ENCODE results near the gene CD160.
"Not testable (repeated sequence)": the region's sequence is repeated elsewhere in the genome, so short reads cannot be mapped to it uniquely, and the experiment has no call there.

CD160 gene, protein sequence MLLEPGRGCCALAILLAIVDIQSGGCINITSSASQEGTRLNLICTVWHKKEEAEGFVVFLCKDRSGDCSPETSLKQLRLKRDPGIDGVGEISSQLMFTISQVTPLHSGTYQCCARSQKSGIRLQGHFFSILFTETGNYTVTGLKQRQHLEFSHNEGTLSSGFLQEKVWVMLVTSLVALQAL

DNA sequence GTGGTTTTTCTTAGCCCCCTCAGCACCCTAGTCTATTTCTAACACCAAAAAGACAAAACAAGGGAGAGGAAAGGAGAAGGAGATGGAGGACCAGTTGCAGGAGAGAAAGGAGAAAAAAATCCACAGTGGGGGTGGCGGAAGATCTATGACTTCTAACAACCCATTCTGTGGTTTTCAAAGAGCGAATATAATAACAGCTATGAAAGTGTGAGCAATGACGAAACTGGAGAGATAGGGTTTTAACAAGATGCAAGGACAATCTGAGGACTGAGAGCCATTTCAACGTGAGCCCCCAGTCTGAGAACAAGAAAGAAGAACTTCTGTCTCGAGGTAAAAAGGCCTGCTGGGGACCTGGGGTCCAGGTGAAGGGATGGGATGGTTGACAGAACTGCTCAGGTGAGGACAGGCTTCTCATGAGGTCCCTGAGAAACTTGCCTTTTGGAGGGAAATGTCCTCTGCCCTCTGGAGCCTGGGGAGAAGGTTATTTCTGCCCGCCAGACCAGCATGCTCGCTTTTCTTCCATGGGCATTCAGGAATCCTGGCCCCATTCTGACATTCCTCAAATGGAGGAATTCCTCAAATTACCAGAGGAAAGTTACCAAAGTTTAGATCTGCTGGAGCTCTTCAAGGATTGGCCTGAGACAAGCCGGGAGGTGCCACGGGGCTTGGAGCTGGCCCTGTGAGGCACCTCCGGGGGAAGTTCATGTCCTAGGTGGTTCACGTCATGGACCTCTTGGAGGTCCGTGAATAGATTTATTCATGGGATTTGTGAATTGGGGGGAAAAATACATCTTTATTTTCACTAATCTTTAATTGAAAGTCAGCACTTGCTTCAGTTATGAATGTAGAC is at the start of gene CD160:
CD160 (plus strand) TSS at position 270 of the 850 bp plus-strand sequence. CDS start 8,829 bp downstream, outside the sequence.
- no peak within 1 kb of the TSS for H3K4me3 ChIP-seq (replicated peaks in 1 of 2; ENCODE audit: low read depth in 2 of 2, low read length in 2 of 2)
- DNase-seq (ENCODE audit: low read depth in 2 of 2): no peak
- no peak for TF ChIP-seq CTCF (IDR thresholded peaks at IDR 0.05; ENCODE audit: low read depth, low read length)

GRCh38 chr1:145670995-145671745 is 48.1 kb upstream of the CD160 start:
- not testable (repeated sequence) for DNase-seq (ENCODE audit: low read depth in 2 of 2); H3K4me3 ChIP-seq (replicated peaks in 1 of 2; ENCODE audit: low read depth in 2 of 2, low read length in 2 of 2)

GRCh38 chr1:145673217-145673616 is 46.1 kb upstream of the CD160 start:
- not testable (repeated sequence) for H3K4me3 ChIP-seq (replicated peaks in 1 of 2; ENCODE audit: low read depth in 2 of 2, low read length in 2 of 2); DNase-seq (ENCODE audit: low read depth in 2 of 2)

DNA sequence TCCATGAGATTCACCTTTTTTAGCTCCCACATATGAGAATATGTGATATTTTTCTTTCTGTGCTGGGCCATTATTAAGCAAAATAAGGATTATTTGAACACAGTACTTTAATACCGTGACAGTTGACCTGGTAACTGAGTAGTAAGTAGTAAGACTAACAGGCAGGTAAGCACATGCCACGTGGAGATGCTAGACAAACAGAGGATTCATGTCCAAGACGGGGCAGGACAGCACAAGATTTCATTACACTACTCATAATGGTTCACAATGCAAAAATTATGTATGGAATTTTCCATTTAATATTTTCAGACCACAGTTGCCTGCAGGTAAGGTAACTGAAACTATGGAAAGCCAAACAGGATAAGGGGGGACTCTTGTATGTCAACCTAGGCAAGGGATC is 34.4 kb upstream of the CD160 start:
- not testable (repeated sequence) for DNase-seq (ENCODE audit: low read depth in 2 of 2); H3K4me3 ChIP-seq (replicated peaks in 1 of 2; ENCODE audit: low read depth in 2 of 2, low read length in 2 of 2)

DNA sequence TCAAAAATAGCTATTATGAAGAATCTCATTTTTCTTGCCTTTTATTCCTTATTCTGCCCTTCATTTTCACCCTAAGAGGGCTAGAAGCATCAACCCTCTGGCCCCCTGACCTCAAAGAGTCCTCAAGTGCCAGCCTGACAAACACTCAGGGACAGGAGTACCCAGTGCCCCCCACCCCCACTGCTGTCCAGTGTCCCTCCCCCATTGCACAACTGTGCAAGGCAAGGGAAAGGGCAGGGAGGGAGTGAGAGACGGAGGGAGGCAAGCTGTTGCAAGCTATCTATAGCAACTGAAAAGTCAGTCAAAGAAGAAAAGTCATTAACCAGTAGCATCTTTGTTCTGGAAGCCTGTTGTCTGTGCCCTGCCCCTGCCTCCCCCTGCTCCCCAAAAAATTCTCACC is 33.2 kb upstream of the CD160 start:
- not testable (repeated sequence) for DNase-seq (ENCODE audit: low read depth in 2 of 2)

DNA sequence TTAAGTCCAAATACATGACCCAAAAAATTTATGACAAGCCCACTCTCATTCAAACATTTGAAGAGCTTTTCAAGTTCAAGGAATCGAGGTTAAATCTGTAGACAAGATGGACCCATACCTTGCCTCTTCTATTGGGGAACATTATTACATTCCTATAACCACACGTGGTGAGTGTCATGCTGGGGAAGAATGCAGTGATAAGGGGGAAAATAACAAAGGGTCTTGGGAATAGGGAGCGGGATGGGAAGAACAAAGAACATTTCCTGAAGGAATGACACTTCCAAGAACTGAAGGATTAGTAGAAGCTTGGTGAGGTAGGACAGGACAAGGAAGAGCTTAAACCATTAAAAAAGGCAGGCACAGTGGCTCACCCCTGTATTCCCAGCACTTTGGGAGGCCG is 31.0 kb upstream of the CD160 start:
- TF ChIP-seq CTCF (IDR thresholded peaks at IDR 0.05; ENCODE audit: low read depth, low read length): no peak
- H3K4me3 ChIP-seq (replicated peaks in 1 of 2; ENCODE audit: low read depth in 2 of 2, low read length in 2 of 2): no peak overlapping the region
- no peak for DNase-seq (ENCODE audit: low read depth in 2 of 2)

More for the DNA sequence above, 33.2 kb upstream of the CD160 start:
- H3K4me3 ChIP-seq (replicated peaks in 1 of 2; ENCODE audit: low read depth in 2 of 2, low read length in 2 of 2): not testable (repeated sequence)

- DNase-seq (ENCODE audit: low read depth in 2 of 2): no peak
- no peak overlapping the region for H3K4me3 ChIP-seq (replicated peaks in 1 of 2; ENCODE audit: low read depth in 2 of 2, low read length in 2 of 2)
- no peak for TF ChIP-seq CTCF (IDR thresholded peaks at IDR 0.05; ENCODE audit: low read depth, low read length)
Measured at GRCh38 chr1:145688924-145689323, 30.4 kb upstream of the CD160 start.

GRCh38 chr1:145689922-145690321 is 29.4 kb upstream of the CD160 start:
- no peak overlapping the region for H3K4me3 ChIP-seq (replicated peaks in 1 of 2; ENCODE audit: low read depth in 2 of 2, low read length in 2 of 2)
- no peak for TF ChIP-seq CTCF (IDR thresholded peaks at IDR 0.05; ENCODE audit: low read depth, low read length)
- no peak for DNase-seq (ENCODE audit: low read depth in 2 of 2)

All from cardiac fibroblast (primary cell).